ENCODE results near the gene MAN2B1.
A peak's percentile ranks its signal among the peaks of the same experiment; 100 is the strongest.
"Not testable (repeated sequence)": the region's sequence is repeated elsewhere in the genome, so short reads cannot be mapped to it uniquely, and the experiment has no call there.

The MAN2B1 gene
- 59.2 to 73.2 reads per million in 2 donors for total RNA-seq

DNA sequence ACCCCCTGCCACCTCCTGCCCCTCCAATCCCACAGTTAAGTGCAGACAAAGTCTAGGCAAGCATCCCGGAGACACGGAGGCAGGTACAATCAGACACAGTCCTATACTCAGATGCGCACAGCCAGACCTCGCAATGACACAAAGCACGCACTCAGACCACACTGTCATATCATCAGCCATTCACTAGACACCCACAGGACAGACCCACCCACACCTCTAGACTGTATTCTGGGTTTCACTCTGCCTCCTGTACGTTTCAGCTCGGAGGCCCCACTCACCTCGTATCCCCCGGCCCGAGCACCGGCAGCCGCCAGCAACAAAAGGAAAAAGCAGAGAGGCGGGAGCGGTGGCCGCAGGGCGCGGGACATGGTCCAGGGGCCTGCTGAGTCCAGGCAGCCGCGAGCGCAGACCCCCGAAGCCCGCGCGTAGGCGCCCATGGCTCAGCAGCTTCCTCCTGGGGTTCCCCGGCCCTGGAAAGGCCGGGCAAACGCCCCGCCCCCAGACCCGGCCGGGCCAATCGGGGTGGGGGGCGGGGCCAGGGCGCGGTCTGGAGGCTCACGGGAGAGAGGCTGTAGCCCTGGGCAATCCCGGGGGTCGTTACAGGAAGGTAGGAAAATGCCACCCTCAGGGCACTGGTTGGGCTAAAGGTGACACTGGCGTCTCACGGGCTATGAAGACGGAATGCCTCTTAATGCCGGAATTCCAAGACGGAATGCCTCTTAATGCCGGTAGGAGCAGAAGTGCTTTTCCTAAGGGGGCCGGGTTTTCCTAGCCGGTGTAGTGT lies at the start of gene MAN2B1, which contains the start of gene WDR83:
TSS of gene MAN2B1 (minus strand) at position 478 of the 784 bp plus-strand sequence. CDS start at position 437, 41 bp downstream.
TSS of gene WDR83 (plus strand) at position 543 of the 784 bp plus-strand sequence. CDS start 2,984 bp downstream, outside the sequence.
- peak; percentile 77 for DNase-seq

DNA sequence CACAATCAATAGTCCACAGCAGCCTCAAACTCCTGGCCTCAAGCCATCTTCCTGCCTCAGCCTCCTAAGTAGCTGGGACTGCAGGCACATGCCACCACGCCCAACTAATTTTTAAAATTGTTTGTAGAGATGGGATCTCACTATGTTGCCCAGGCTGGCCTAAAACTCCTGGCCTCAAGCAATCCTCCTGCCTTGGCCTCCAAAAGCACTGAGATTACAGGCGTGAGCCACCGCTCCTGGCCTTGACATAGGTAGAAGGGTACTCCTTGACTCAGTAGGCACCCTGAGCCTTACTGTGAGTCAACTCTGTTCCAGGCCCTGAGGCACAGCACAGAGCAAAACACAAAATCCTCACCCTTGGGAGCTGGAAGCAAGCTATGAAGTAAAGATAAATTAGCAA lies 49.4 kb upstream of the MAN2B1 start:
- DNase-seq: no peak

DNA sequence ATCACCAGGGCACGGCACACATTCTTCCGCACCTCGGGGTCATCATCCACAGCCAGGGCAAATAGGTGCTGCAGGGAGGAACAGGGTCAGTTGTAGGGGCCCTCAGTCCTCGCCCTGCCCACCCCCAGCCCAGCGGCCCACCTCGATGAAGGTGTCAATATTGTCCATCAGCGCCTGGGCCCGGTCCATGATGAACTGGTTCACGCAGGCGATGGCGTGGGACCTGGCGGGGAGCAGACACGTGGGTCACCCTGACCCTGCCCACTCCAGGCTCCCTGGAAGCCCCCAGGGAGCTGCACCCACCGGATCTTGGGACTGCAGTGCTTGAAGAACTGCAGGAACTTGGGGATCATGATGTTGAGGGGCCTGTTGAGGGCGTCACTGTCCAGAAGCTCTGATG lies 48.6 kb upstream of the MAN2B1 start:
- DNase-seq: no peak

- not testable (repeated sequence) for DNase-seq
Measured at GRCh38 chr19:12713304-12713703, 46.8 kb upstream of the MAN2B1 start.

DNA sequence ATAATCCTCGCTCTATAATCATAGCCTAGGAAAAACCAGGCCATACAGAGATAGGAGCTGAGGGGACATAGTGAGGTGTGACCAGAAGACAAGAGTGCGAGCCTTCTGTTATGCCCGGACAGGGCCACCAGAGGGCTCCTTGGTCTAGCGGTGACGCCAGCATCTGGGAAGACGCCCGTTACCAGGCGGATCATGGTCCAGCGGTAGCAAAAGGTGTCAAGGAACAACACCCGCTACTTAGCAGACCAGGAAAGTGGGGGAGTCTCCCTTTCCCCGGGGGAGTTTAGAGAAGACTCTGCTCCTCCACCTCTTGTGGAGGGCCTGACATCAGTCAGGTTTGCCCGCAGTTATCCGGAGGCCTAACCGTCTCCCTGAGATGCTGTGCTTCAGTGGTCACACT lies 45.5 kb upstream of the MAN2B1 start:
- DNase-seq: not testable (repeated sequence)

DNA sequence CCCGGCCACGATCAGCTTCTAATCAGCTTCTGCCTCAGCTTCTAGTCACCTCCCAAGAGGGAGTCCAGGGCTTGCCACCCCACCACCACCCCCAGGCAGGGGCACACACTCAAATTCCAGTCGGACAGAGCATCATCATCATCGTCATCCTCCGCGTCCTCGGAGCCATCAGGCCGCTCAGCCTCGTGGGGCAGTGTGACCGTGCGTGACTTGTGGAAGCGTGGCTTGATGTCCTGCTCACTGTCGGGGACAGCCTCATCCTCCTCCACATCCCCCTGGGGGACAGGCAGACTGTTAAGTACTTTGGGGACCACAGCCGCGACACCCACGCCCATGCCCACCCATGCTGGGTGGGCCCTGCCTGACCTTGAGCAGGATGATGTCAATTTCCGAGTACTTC lies 44.6 kb upstream of the MAN2B1 start:
- no peak for DNase-seq

- no peak for DNase-seq
Measured at GRCh38 chr19:12708641-12709040, 42.1 kb upstream of the MAN2B1 start.

DNA sequence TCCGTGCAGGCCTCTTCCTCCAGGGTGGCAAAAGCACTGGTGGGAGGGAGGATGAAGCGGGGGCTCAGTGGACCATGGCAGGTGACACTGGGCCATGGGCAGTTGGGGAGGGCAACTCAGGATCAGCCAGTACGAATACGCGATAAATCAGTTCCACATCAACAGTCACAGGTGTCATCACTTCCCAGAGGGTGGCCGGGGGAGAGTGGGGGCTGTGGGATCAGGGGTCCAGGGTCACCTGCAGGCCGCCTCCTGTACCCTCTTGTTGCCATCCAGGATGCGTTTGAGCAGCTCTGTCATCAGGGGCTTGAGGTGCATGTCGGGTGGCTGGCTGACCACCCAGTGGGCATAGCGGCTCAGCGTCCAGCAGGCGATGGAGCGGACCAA lies 39.8 kb upstream of the MAN2B1 start:
- no peak for DNase-seq

DNA sequence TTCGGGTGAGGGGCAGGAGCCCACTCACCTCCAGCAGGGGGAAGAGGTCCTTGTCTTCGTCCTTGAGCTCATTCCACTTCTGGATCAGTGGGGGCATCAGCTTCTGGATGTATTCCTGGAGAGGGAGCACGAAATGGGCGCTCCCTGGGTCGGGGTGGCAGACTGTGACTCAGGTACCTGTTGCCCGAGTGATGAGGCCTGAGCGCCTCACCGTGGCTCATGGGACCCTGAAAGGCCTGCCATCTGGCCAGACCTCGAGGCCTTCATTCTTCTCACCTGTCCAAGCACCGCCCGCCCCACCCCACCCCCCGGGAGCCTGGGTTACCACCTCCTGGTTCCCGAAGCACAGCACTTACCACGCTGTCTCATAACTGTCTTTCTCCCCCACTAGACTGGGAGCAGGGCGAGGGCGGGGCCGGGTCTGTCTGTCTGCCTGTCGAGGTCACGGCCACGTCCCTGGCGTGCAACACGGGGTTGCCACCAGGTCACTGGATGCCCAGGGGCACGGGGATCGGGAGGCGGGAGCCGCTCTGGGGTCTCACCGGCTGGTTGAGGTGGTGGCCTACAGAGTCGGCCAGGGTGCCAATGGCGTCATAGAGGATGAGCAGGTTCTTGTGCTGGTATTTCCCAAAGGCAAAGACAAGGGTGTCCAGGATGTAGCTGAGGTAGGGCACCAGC lies 39.3 kb upstream of the MAN2B1 start:
- DNase-seq: no peak

DNA sequence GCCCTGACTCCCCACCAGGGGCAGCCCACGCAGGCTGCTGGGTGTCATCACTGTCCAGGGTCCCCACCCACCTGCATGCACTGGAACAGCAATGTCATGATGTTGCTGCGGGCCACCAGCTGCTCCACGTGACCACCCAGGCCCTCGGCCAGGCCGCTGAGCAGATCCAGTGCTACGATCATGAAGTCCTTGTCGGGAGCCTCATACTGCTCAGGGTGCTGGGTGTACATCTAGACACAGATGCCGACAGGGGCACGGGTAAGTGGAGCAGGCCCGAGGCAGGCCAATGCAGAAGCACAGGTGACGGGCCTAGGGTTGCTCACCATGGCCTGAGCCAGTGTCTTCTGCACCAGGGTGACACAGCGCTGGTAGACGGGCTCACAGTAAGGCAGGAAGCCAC lies 38.6 kb upstream of the MAN2B1 start:
- DNase-seq: no peak

DNA sequence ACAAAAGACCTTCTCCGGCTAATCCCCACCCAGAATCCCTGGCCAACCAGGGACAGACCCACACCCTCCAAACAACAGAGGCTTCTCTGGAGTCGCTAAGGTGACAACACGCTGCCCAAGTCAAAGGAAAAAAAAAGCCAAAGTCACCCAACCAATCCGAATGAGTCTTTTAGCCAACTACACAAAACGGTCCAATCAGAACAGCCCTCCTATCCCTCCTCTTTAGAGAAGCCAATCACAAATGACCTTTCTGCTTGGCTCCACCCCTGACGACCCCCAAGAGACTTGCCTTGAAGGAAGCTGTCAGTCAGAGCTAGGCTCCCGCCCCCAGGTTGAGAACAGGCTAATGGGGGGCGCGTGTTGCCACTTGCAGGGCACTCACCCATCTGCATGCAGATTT lies 36.5 kb upstream of the MAN2B1 start:
- DNase-seq: no peak

- DNase-seq: no peak
Measured at GRCh38 chr19:12701596-12702282, 35.2 kb upstream of the MAN2B1 start.

- no peak for DNase-seq
Measured at GRCh38 chr19:12698138-12698537, 31.6 kb upstream of the MAN2B1 start.

DNA sequence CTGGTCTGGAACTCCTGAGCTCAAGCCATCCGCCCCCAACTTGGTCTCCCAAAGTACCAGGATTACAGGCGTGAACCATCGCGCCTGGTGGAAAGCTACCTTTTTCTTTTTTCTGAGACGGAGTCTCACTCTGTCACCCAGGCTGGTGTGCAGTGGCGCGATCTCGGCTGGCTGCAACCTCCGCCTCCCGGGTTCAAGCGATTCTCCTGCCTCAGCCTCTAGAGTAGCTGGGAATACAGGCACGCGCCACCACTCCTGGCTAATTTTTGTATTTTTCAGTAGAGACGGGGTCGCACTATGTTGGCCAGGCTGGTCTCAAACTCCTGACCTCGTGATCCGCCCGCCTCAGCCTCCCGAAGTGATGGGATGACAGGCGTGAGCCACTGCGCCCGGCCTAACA lies 30.9 kb upstream of the MAN2B1 start:
- DNase-seq: not testable (repeated sequence)

DNA sequence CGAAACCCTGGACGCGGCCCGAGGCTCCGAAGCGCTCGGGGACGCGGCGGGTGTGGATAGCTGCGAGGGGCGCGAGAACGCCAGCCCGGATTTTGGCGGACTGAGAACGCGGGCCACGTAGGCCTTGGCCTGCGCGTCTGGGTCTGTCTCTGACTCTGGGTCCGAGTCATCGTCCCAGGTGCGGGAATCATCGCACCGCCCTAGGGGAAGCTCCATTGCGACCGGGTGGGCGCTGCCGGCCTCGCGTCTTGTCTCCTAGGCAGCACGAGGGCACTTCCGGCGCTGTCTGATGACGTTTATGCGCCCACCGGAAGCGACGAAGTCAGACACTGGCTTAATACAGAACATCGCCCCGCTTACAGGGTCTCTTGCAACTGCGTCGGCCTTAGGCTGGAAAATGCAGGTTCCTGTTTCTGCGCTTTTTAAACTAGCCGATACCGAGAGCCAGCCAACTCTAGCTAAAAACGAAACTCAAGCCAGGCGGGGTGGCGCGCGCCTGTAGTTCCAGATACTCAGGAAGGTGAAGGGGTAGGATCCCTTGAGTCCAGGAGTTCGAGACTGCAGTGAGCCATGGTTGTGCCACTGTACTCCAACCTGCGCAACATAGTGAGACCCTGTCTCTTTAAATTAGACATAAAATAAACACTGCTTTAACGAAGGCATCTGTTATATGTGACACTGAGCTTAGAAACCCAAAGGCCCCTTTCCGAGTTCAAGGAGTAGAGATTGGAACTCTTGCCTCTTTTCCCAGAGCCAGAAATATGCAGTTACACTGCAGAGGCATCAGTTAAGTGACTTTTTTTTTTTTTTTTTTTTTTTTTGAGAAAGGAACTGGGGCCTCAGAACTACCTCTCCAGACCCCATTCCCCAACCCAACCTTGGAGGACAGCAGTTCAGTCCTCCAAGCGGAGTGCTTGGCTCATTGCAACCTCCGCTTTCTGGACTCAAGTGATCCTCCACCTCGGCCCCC lies 30.1 kb upstream of the MAN2B1 start, which contains the start of gene FBXW9:
TSS of gene FBXW9 (minus strand) at position 266 of the 970 bp plus-strand sequence. CDS start at position 216, 50 bp downstream.
- peak; percentile 90 for DNase-seq

- DNase-seq: no peak
Measured at GRCh38 chr19:12695997-12696365, 29.4 kb upstream of the MAN2B1 start.

GRCh38 chr19:12695514-12695913 lies 29.0 kb upstream of the MAN2B1 start:
- no peak for DNase-seq

GRCh38 chr19:12695096-12695495 lies 28.6 kb upstream of the MAN2B1 start:
- no peak for DNase-seq

DNA sequence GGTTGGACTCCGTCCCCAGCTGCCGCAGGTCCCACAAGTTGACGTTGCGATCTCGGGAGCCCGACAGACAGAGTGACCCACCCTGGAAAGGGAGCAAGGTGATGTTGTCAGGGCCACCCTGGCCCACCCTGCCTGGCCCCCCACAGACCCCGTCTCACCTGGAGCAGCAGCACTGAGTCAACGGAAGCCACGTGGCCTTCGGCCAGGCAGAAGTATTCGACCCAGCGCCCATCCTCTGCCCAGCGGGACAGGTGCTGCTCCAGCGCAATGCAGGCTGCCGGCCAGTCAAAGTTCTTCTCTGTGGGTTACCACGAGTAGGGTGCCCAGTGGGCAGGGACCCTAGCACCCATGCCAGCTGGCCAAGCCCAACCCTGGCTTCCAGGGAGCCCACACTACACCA lies 28.1 kb upstream of the MAN2B1 start:
- no peak for DNase-seq

GRCh38 chr19:12692960-12693359 lies 26.4 kb upstream of the MAN2B1 start:
- DNase-seq: no peak

DNA sequence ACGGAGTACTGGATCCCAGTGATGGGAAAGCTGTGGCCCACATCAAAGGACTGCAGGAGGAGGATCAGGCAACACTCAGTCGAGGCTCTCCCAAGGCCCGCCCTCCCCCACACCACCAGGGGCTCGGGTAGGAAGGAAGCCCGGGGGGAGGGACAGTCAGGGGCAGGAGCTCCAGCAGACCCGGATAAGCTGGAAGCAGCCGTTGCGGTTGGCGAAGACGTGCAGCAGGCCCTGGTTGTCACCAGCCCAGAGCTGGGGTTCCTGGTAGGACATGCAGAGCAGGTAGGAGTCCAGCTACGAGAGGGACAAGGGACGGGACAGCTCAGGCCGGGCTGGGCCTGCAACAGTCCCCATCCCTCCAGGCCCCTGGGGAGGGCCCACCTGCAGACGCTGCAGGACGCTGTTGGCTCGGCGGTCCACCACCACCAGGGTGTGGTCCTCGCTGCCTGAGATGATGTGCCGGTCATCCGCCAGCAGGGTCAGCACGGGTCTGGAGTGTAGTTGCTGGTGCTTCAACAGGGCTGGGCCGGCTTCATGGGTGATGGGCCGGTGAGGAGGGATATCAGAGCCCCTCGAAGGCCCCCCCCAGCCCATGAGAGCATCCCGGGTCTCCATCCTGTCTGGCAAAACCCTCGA lies 23.2 kb upstream of the MAN2B1 start:
- no peak for DNase-seq

GRCh38 chr19:12689012-12689411 lies 22.5 kb upstream of the MAN2B1 start:
- DNase-seq: no peak
